WERI-Rb-1 (cell line): ENCODE results near the gene DSCAM.

Experiments used
- DNase-seq: peaks from one replicate; pipeline ENCODE4 v3.0.0-alpha.2; 2020
- H3K27ac ChIP-seq: fragments of 250-450 bp; sonication (Bioruptor Pico); 2 replicates; pipeline ENCODE4 v1.5.1; 2020; ENCODE audit warnings: mild to moderate bottlenecking, moderate library complexity
- H3K27me3 ChIP-seq: fragments of 250-450 bp; sonication (Bioruptor Pico); 2 replicates; pipeline ENCODE4 v1.5.1; 2021; ENCODE audit warnings: mild to moderate bottlenecking, low read depth, moderate library complexity; ENCODE audit not compliant: insufficient read depth, severe bottlenecking
- H3K36me3 ChIP-seq: fragments of 250-450 bp; sonication (Bioruptor Pico); 2 replicates; pipeline ENCODE4 v1.5.1; 2020; ENCODE audit warnings: mild to moderate bottlenecking, moderate library complexity
- H3K4me3 ChIP-seq: 2 replicates; pipeline ENCODE4 v1.5.1; 2011; ENCODE audit warnings: low read depth, mild to moderate bottlenecking, control low read depth, low read length
- H3K9me3 ChIP-seq: fragments of 250-450 bp; sonication (Bioruptor Pico); 2 replicates; pipeline ENCODE4 v1.5.1; 2021; ENCODE audit warnings: mild to moderate bottlenecking, moderate library complexity; ENCODE audit not compliant: severe bottlenecking
- CTCF ChIP-seq: IDR thresholded peaks from 2 replicates; pipeline ENCODE4 v1.5.1; 2011; ENCODE audit warnings: low read depth, mild to moderate bottlenecking, control low read depth, inconsistent platforms, low read length

Gene DSCAM

GRCh38 chr21:40215941-40216340 is 631.0 kb downstream of the DSCAM start:
- Histone ChIP-seq H3K36me3 (no peaks in the 10 kb centered on the region), H3K9me3 (no peaks in the 10 kb centered on the region), H3K4me3 (no peak overlapping the region), H3K27me3 (no peaks in the 10 kb centered on the region), H3K27ac (no peak overlapping the region)
- no peak for DNase-seq
- TF ChIP-seq CTCF = no peak

- no peaks in the 10 kb centered on the region for H3K27me3 ChIP-seq
Measured at GRCh38 chr21:40210251-40210650, 636.7 kb downstream of the DSCAM start.

GRCh38 chr21:40208948-40209345 is 638.0 kb downstream of the DSCAM start:
- DNase-seq = no peak
- H3K36me3 ChIP-seq = no peaks in the 10 kb centered on the region
- no peak overlapping the region for H3K27ac ChIP-seq
- no peaks in the 10 kb centered on the region for H3K27me3 ChIP-seq
- no peaks in the 10 kb centered on the region for H3K9me3 ChIP-seq
- no peak for TF ChIP-seq CTCF
- H3K4me3 ChIP-seq = no peak overlapping the region

More at GRCh38 chr21:40210251-40210650, 636.7 kb downstream of the DSCAM start:
- no peak overlapping the region for H3K27ac ChIP-seq
- H3K4me3 ChIP-seq = no peak overlapping the region
- no peak for TF ChIP-seq CTCF
- H3K9me3 ChIP-seq = no peaks in the 10 kb centered on the region
- no peaks in the 10 kb centered on the region for H3K36me3 ChIP-seq
- DNase-seq = no peak

GRCh38 chr21:40208206-40208947 is 638.6 kb downstream of the DSCAM start:
- no peaks in the 10 kb centered on the region for H3K9me3 ChIP-seq
- H3K27me3 ChIP-seq = no peaks in the 10 kb centered on the region
- H3K36me3 ChIP-seq = no peaks in the 10 kb centered on the region
- H3K27ac ChIP-seq = no peak overlapping the region
- no peak for DNase-seq
- TF ChIP-seq CTCF = no peak
- H3K4me3 ChIP-seq = no peak overlapping the region

GRCh38 chr21:40200946-40201345 is 646.0 kb downstream of the DSCAM start:
- no peaks in the 10 kb centered on the region for H3K27me3 ChIP-seq
- peaks cover 7% of the 10 kb centered on the region for H3K9me3 ChIP-seq
- TF ChIP-seq CTCF = no peak
- no peaks in the 10 kb centered on the region for H3K36me3 ChIP-seq
- H3K4me3 ChIP-seq = no peak overlapping the region
- DNase-seq = no peak
- H3K27ac ChIP-seq = no peak overlapping the region

- DNase-seq = no peak
- no peak for TF ChIP-seq CTCF
- peaks cover 7% of the 10 kb centered on the region for H3K9me3 ChIP-seq
- H3K4me3 ChIP-seq = no peak overlapping the region
- no peak overlapping the region; the same call in 1 of the 2 replicates for H3K27ac ChIP-seq
- no peaks in the 10 kb centered on the region for H3K36me3 ChIP-seq
- no peaks in the 10 kb centered on the region for H3K27me3 ChIP-seq
Measured at GRCh38 chr21:40200126-40200525, 646.8 kb downstream of the DSCAM start.
